Measurements from ENCODE around the gene KCNJ4. TPM values are rescaled to one million over a fixed set of nuclear protein-coding genes. Genes with fewer than 3 reads are reported as not detected.

The KCNJ4 gene
- total and polyA plus RNA-seq, 7 experiments from 2014 or later, result not detected

Other genes with a start within 250 kb of the KCNJ4 start
- 10 to 100 TPM; 26.9 to 41.3 (median 35.0) TPM for gene TMEM184B, start 182.2 kb downstream of the KCNJ4 start, total RNA-seq
- 10 to 100 TPM in 1 of 2 donors, 1 to 10 TPM in 1; 9.0 to 19.5 TPM for gene TMEM184B, start 182.2 kb downstream of the KCNJ4 start, polyA plus RNA-seq
- 100 to 1,000 TPM in 2 of 5 experiments, 10 to 100 TPM in 3; 71.6 to 143 (median 91.9) TPM for gene CSNK1E, start 137.8 kb downstream of the KCNJ4 start, total RNA-seq
- 1 to 10 TPM; 5.6 to 8.1 TPM for gene CSNK1E, start 137.8 kb downstream of the KCNJ4 start, polyA plus RNA-seq
- under 1 TPM in 1 of 5 experiments, not detected in 4; 0.80 TPM for gene KDELR3, start 12.9 kb upstream of the KCNJ4 start, total RNA-seq
- gene KDELR3, start 12.9 kb upstream of the KCNJ4 start, polyA plus RNA-seq, result not detected
- gene DDX17, start 51.1 kb upstream of the KCNJ4 start, total RNA-seq, result 1,000 to 10,000 TPM in 2 of 5 experiments, 100 to 1,000 TPM in 3; 478 to 1,097 (median 684) TPM
- 10 to 100 TPM; 37.7 to 43.4 TPM for gene DDX17, start 51.1 kb upstream of the KCNJ4 start, polyA plus RNA-seq
- gene DMC1, start 115.0 kb upstream of the KCNJ4 start, total RNA-seq, result 1 to 10 TPM in 1 of 5 experiments, under 1 TPM in 3, not detected in 1; 0.32 to 7.4 (median 0.65) TPM
- gene DMC1, start 115.0 kb upstream of the KCNJ4 start, polyA plus RNA-seq, result under 1 TPM in 1 of 2 donors, not detected in 1; 0.13 TPM
- 1 to 10 TPM in 1 of 5 experiments, under 1 TPM in 3, not detected in 1; 0.05 to 1.0 (median 0.30) TPM for gene FAM227A, start 201.2 kb upstream of the KCNJ4 start, total RNA-seq
- gene FAM227A, start 201.2 kb upstream of the KCNJ4 start, polyA plus RNA-seq, result not detected
- gene CBY1, start 201.4 kb upstream of the KCNJ4 start, total RNA-seq, result 10 to 100 TPM; 12.2 to 39.9 (median 15.2) TPM
- 10 to 100 TPM in 1 of 2 donors, 1 to 10 TPM in 1; 8.1 to 11.2 TPM for gene CBY1, start 201.4 kb upstream of the KCNJ4 start, polyA plus RNA-seq
- gene TOMM22, start 226.8 kb upstream of the KCNJ4 start, total RNA-seq, result 10 to 100 TPM; 45.0 to 92.4 (median 50.6) TPM
- 10 to 100 TPM; 47.3 to 53.1 TPM for gene TOMM22, start 226.8 kb upstream of the KCNJ4 start, polyA plus RNA-seq
- gene JOSD1, start 245.7 kb upstream of the KCNJ4 start, total RNA-seq, result 100 to 1,000 TPM in 2 of 5 experiments, 10 to 100 TPM in 3; 60.6 to 175 (median 74.9) TPM
- gene JOSD1, start 245.7 kb upstream of the KCNJ4 start, polyA plus RNA-seq, result 1 to 10 TPM; 7.4 to 8.1 TPM